Measurements from ENCODE around the gene SLC17A4. TPM values are rescaled to one million over a fixed set of nuclear protein-coding genes. Genes with fewer than 3 reads are reported as not detected.

Gene SLC17A4
- total and polyA plus RNA-seq, 10 of the 15 experiments (the other 5 are each of a cell fraction or from before 2014, with no cell fraction given) = not detected

- H3K9ac ChIP-seq (ENCODE audit: control insufficient read depth, insufficient read depth, low read length) = no peak overlapping the region
- peaks cover 0 to 2% of the 10 kb centered on the region in 2 experiments; a peak in 2 of 4 replicates for H3K27me3 ChIP-seq (replicated peaks in 1 of 2; ENCODE audit: control insufficient read depth in 2 of 2, insufficient read depth in 2 of 2, low read length in 1 of 2)
- no peak for DNase-seq (ENCODE audit: low read depth, low spot score)
- H3K79me2 ChIP-seq (ENCODE audit: control insufficient read depth, insufficient read depth, low read length) = no peaks in the 10 kb centered on the region
- no peak for ATAC-seq
- TF ChIP-seq SREBF1 (IDR thresholded peaks at IDR 0.05; ENCODE audit: low read length) = no peak
- no peak for TF ChIP-seq GATAD2B (conservative IDR thresholded peaks at IDR 0.05; ENCODE audit: low read depth)
- TF ChIP-seq SUZ12 (IDR thresholded peaks at IDR 0.05; ENCODE audit: unreplicated experiment) = no peak
- no peak for TF ChIP-seq ZBTB11 (CRISPR knock-in tag; IDR thresholded peaks at IDR 0.05)
- TF ChIP-seq NR2C2 (IDR thresholded peaks at IDR 0.05; ENCODE audit: borderline replicate concordance, control insufficient read depth, insufficient read length, low read depth) = no peak
- TF ChIP-seq SUPT20H (IDR thresholded peaks at IDR 0.05; ENCODE audit: borderline replicate concordance, control insufficient read depth, low read depth, low read length) = no peak
- TF ChIP-seq MXI1 (IDR thresholded peaks at IDR 0.05; ENCODE audit: low read depth, low read length) = no peak
- no peak for TF ChIP-seq CBX5 (IDR thresholded peaks at IDR 0.05; ENCODE audit: low read depth)
- TF ChIP-seq POLR2A (IDR thresholded peaks at IDR 0.05; ENCODE audit: low read depth, low read length) = no peak
- no peak overlapping the region for H3K4me2 ChIP-seq (ENCODE audit: control insufficient read depth, insufficient read depth)
- POLR2A ChIA-PET = no interaction called here
- no peak overlapping the region for H3K27ac ChIP-seq (ENCODE audit: control insufficient read depth, insufficient read depth)
- H3K4me3 ChIP-seq = no peak overlapping the region
- no peak overlapping the region for H2AFZ ChIP-seq (ENCODE audit: control insufficient read depth, low read depth, low read length)
- CTCF ChIA-PET = interaction anchor here (0.6 kb wide), 2 partner anchors 12 to 790 kb away, joined by 3 read pairs; no protein-coding TSS in a partner anchor
- FAIRE-seq = no peak
- no peaks in the 10 kb centered on the region for H3K4me1 ChIP-seq (ENCODE audit: control insufficient read depth, insufficient read depth, low read length)
- H3K9me3 ChIP-seq (replicated peaks; ENCODE audit: control insufficient read depth, insufficient read depth, low read length) = no peaks in the 10 kb centered on the region
- BruUV-seq (replicated peaks) = no TSS peak
- H3K36me3 ChIP-seq (ENCODE audit: control insufficient read depth in 2 of 2, insufficient read depth in 2 of 2, low read length in 1 of 2) = no peaks in the 10 kb centered on the region
- H4K20me1 ChIP-seq (ENCODE audit: control insufficient read depth, insufficient read depth) = no peaks in the 10 kb centered on the region
- SMC1A ChIA-PET (ENCODE audit: uncharacterized antibody, unreplicated experiment) = interaction anchor here (1.0 kb wide), 1 partner anchor 9 kb away, joined by 3 read pairs; no protein-coding TSS in a partner anchor
- WGBS (ENCODE audit: insufficient coverage, insufficient replicate concordance, low lambda C conversion rate, missing lambda C conversion rate) = 2% methylated on average over 3 of the region's 3 CpGs
- RAD21 ChIA-PET (ENCODE audit: unreplicated experiment) = no interaction called here
- intact Hi-C loops (cut with micrococcal nuclease; ENCODE audit: unreplicated experiment) = no loop called here
- in situ Hi-C loops (cut with MboI) = no loop called here
Measured at GRCh38 chr6:25815194-25815593, 60.7 kb downstream of the SLC17A4 start.

Data from GM12878 (cell line).